ENCODE measurements around the gene ASTN2.
"Not testable (repeated sequence)": the region's sequence is repeated elsewhere in the genome, so short reads cannot be mapped to it uniquely, and the experiment has no call there.

ASTN2 gene

DNA sequence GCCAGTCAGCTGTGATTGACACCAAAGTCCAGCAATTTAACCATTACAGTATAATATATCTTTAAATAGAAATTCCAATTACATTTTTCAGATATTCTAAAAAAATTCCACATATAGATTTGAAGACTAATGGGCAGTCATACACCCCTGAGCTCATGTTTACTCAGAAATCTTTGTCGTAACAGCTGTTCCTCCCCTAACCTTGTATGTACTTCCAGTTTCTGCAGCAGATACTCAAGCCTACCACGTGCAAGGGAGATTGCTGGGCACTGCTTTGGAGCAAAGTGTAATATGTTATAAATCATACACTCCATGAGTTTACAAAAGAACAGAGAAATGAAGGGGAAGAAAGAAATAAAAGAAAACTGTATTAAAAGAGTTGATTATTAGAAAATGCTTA lies 486.6 kb downstream of the ASTN2 start:
- no peak for DNase-seq
- Histone ChIP-seq H3K9me3 (no peaks in the 10 kb centered on the region), H3K36me3 (no peaks in the 10 kb centered on the region), H3K27me3 (no peaks in the 10 kb centered on the region), H3K4me1 (no peaks in the 10 kb centered on the region), H3K4me3 (no peak overlapping the region), H3K27ac (no peak overlapping the region)
- TF ChIP-seq, protein P1, sequence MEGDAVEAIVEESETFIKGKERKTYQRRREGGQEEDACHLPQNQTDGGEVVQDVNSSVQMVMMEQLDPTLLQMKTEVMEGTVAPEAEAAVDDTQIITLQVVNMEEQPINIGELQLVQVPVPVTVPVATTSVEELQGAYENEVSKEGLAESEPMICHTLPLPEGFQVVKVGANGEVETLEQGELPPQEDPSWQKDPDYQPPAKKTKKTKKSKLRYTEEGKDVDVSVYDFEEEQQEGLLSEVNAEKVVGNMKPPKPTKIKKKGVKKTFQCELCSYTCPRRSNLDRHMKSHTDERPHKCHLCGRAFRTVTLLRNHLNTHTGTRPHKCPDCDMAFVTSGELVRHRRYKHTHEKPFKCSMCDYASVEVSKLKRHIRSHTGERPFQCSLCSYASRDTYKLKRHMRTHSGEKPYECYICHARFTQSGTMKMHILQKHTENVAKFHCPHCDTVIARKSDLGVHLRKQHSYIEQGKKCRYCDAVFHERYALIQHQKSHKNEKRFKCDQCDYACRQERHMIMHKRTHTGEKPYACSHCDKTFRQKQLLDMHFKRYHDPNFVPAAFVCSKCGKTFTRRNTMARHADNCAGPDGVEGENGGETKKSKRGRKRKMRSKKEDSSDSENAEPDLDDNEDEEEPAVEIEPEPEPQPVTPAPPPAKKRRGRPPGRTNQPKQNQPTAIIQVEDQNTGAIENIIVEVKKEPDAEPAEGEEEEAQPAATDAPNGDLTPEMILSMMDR (IDR thresholded peaks at IDR 0.05) = no peak
- intact Hi-C loops (cut with DNase I; ENCODE audit: low total_unique reads) = no loop called here

DNA sequence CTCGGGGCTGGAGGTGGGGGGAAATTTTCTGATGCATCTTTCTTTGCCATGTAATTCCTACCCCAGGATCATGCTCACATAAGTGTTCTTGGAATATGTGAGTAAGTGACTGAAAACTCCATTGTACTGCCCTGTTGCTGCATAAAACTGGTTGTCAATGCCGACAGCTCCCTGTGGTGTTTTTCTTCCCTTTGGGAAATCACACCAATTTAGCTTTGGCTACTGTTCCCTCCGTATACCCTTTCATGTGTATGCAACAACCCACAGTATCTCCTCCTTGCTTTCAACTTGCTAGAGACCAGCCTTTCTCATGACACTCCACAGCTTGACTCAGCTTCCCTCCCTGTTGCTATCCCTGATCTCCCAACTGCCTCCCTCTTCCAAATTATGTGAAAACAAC lies 487.1 kb downstream of the ASTN2 start:
- no peaks in the 10 kb centered on the region for H3K36me3 ChIP-seq
- no peaks in the 10 kb centered on the region for H3K27me3 ChIP-seq
- TF ChIP-seq, protein P1 (IDR thresholded peaks at IDR 0.05) = no peak
- DNase-seq = no peak
- no peaks in the 10 kb centered on the region for H3K4me1 ChIP-seq
- intact Hi-C loops (cut with DNase I; ENCODE audit: low total_unique reads) = no loop called here
- no peaks in the 10 kb centered on the region for H3K9me3 ChIP-seq
- H3K27ac ChIP-seq = no peak overlapping the region
- no peak overlapping the region for H3K4me3 ChIP-seq

DNA sequence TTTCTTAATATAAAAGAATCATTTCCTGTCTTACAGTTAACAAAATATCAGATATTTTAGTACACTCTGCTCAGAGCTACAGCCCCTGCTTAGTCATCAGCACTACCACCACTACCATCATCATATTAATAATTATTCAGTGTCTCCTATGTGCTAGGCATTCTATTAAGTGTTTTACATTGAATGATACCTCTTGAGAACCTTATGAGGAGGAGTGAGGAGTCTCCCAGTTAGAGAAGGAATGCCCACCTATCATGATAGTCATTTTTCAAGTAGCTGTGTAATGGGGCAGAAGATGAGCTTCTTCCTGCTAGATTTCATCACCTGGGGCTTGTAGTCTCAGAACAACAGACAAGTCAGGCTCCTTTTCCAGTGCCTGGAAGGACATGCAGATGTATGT lies 489.7 kb downstream of the ASTN2 start:
- Histone ChIP-seq H3K4me1 (no peaks in the 10 kb centered on the region), H3K27ac (no peak overlapping the region), H3K9me3 (no peaks in the 10 kb centered on the region), H3K36me3 (no peaks in the 10 kb centered on the region), H3K4me3 (no peak overlapping the region), H3K27me3 (no peaks in the 10 kb centered on the region)
- DNase-seq = no peak
- TF ChIP-seq, protein P1 (IDR thresholded peaks at IDR 0.05) = no peak
- intact Hi-C loops (cut with DNase I; ENCODE audit: low total_unique reads) = no loop called here

DNA sequence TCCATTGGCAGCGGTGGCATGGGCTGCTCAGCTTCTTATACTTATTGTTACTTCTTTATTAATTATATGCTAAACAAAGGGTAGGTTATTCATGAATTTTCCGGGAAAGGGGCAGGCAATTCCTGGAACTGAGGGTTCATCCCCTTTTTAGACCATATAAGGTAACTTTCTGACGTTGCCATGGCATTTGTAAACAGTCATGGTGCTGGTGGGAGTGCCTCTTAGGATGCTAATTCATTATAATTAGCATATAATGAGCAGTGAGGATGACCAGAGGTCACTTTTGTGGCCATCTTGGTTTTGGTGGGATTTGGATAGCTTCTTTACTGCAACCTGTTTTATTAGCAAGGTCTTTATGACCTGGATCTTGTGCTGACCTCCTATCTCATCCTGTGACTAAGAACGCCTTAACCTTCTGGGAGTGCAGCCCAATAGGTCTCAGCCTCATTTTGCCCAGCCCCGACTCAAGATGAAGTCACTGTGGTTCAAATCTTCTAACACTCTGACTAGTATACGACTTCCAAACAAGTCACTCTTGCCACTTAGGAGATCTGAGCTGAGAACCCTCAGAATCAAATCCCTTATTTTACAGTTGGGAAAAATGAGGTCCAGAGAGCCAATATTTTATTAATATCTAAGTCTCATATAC lies 490.3 kb downstream of the ASTN2 start:
- intact Hi-C loops (cut with DNase I; ENCODE audit: low total_unique reads) = no loop called here
- Histone ChIP-seq H3K27ac (no peak overlapping the region), H3K36me3 (no peaks in the 10 kb centered on the region), H3K9me3 (no peaks in the 10 kb centered on the region), H3K4me1 (no peaks in the 10 kb centered on the region), H3K27me3 (no peaks in the 10 kb centered on the region), H3K4me3 (no peak overlapping the region)
- TF ChIP-seq, protein P1 (IDR thresholded peaks at IDR 0.05) = no peak
- DNase-seq = no peak

DNA sequence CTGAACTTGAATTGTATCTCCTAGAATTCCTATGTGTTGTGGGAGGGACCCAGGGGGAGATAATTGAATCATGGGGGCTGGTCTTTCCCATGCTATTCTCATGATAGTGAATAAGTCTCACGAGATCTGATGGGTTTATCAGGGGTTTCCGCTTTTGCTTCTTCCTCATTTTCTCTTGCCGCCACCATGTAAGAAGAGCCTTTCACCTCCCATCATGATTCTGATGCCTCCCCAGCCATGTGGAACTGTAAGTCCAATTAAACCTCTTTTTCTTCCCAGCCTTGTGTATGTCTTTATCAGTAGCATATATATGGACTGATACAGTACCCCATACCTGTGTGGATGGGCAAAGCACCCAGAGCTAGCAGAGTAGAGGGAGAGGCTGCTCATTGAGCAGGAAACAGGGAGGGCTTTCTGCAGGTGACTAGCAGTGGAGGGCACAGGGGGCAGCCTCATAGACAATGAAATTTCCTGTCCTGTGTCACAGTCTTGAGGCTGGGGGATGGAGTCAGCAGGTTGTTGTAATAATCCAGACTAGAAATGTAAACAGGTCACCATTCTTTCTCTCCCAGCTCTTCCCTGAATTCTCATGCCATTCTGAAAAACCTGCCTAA lies 496.9 kb downstream of the ASTN2 start:
- H3K4me3 ChIP-seq; H3K4me1 ChIP-seq; intact Hi-C loops (cut with DNase I; ENCODE audit: low total_unique reads); DNase-seq; H3K9me3 ChIP-seq; H3K27me3 ChIP-seq; H3K27ac ChIP-seq; H3K36me3 ChIP-seq: not testable (repeated sequence)

DNA sequence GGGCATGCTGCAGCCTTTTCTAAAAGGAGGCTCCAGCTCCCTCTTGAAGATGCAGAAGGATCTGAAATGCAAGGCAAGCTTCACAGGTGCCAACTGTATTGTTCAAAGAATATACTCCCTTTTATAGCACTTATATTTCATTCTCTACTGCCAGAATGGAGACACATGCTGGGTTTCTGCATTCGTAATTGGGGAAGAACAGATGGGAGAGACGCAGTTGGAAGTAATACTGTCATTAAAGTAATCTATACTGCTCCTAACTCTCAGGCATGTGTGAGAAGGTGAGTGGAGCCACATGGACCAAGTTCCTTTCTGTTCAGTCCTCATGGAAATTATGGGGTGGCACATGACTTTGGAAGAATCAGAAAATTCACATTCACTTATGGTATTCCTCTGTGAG lies 501.3 kb downstream of the ASTN2 start:
- Histone ChIP-seq H3K4me3 (no peak overlapping the region), H3K4me1 (no peaks in the 10 kb centered on the region), H3K27me3 (no peaks in the 10 kb centered on the region), H3K36me3 (no peaks in the 10 kb centered on the region), H3K27ac (no peak overlapping the region), H3K9me3 (no peaks in the 10 kb centered on the region)
- TF ChIP-seq, protein P1 (IDR thresholded peaks at IDR 0.05) = no peak
- intact Hi-C loops (cut with DNase I; ENCODE audit: low total_unique reads) = no loop called here
- no peak for DNase-seq
